T follicular helper cell (primary cell): ENCODE data around the gene HCFC1.

ENCODE experiments used
- DNase-seq: peaks from one replicate; pipeline ENCODE4 v3.0.0-alpha.2; 2020; ENCODE audit warnings: low read depth
- total RNA-seq, 2 experiments: gene quantifications; one replicate each; lab custom pipeline; 2026; lab: John Stamatoyannopoulos, UW

The HCFC1 gene
- 141 to 145 reads per million in 2 experiments for total RNA-seq

DNA sequence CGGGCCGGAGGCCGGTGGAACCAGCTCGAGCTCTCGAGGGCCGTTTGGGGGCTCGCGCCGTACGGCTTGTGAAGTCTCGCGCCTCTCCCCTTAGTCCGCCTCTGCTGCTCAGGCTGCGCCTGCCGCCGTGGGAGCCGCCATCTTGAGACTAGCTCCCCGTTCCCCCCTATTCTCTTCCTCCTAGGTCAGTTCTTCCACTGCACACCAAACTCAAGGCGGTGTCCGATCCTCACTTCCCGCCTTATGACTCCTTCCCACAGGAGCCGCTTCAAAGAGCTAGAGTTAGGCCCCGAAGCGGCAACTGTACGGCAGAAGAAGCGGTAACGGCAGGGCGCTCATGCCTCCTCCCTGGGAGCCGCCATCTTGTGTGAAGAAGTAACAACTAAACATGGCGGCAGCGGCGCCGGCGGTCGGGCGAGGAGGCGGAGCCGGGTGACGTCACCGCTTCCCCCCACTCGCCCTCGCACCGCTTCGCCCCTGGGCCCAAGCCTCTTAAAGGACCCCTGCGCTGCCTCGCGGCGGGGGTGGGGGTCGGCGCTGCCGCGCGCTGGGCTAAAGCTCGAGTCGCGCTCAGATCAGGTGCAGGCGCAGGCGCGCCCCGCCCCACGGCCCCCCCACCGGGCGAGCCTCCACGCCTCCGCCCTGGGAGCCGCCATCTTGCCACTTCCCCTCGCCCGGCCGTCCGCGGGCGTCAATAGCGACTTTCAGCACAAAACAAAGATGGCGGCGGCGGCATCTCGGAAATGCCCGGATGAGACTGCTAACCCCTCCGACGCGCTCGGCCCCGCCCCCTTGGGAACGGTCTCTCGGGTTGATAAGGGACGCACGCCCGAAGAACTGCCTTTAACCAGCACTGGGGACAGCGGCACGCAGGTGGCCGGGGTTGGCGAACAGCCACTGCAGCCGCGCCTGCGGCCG lies at the start of gene HCFC1:
HCFC1 (minus strand) TSS at position 369 of the 918 bp plus-strand sequence. CDS start 978 bp downstream, outside the sequence.
- DNase-seq, result peak; percentile 92

DNA sequence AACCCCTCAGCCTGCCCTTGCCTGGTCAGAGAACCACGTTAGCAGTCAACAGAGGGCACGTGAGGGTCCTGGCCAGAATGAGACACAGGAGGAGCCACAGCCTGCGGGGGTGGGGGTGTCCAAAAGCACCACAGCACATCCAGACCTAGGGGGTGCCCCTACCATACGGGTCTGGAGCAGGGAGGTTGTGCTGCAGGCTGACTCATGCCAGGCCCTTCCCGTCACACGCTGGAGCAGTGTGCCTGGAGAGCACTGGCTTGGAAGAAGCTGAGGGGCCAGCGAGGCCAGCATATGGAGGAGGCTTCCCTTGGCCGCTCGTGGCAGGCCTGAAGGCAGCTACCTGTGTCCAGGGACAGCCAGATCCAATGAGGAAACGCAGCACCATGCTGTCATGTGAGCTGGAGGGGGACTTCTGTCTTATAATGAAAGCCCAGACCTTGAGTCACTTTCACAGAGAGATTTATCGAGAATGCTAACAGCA lies 49.6 kb upstream of the HCFC1 start:
- DNase-seq, result no peak

GRCh38 chrX:154020536-154021115 lies 49.0 kb upstream of the HCFC1 start:
- DNase-seq, result no peak

- peak; percentile 24 for DNase-seq
These were observed 48.3 kb upstream of the HCFC1 start, which contains the start of gene IRAK1 for GRCh38 chrX:154019633-154020528. IRAK1 (minus strand) TSS chrX:154019902; CDS start chrX:154019812, 90 bp downstream.

- DNase-seq, result no peak
These were observed 47.5 kb upstream of the HCFC1 start for GRCh38 chrX:154019061-154019621.

DNA sequence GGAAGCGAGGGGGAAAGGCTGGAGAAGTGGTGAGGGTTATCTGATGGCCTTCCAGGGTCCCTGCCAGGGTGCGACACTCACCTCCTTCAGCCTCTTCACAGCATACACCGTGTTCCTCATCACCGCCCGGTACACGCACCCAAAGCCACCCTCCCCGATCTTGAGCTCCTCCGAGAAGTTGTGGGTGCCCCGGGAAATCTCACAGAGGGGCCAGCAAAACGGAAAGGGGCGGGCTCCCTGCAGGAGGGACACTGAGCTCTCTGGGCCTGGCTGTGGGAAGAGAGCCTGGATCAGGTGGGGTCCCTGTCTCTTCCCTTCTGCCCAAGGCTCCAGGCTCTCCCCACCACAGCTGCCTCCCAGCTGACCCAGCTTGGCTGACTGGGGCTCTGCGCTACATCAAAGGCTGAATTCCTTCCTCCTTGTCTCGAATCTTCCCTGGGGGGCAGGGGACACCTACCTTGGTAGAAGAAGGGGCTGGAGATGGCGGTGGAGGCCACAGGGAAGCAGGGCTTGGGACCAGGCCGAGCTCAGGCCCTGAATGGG lies 47.0 kb upstream of the HCFC1 start:
- DNase-seq, result no peak

- no peak for DNase-seq
These were observed 46.3 kb upstream of the HCFC1 start for GRCh38 chrX:154017766-154018517.

DNA sequence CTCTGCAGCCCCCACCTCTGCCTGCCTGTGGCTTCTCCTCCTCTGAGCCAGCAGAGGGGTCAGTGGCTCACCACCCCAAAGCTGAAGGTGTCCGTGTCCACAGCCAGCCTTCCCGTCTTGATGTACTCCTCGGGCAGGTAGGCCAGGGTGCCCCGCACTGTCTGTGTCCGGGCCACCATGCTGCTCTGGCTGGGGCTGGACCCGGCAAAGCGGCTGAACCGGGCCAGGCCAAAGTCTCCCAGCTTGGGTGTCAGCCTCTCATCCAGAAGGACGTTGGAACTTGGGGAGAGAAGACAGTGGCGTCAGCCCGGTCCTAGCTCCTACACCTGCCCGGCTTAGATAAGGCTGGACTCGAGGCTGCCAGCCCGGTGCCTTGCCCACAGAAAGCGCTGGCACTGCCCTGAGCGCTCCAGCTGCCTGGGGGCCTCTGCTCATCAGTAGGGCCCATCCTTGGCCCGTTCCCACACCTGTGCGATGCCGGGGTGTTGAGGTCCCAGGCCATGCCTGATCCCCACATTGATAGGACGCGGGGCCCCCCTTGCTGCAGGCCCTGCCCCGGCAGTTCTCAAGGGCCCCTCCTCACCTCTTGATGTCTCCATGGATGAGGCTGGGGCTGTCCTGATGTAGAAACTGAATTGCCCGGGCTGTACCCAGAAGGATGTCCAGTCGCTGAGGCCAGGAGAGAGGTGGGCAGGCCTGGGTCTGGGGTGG lies 44.9 kb upstream of the HCFC1 start:
- DNase-seq, result no peak

GRCh38 chrX:154015581-154016264 lies 44.1 kb upstream of the HCFC1 start:
- DNase-seq, result no peak

DNA sequence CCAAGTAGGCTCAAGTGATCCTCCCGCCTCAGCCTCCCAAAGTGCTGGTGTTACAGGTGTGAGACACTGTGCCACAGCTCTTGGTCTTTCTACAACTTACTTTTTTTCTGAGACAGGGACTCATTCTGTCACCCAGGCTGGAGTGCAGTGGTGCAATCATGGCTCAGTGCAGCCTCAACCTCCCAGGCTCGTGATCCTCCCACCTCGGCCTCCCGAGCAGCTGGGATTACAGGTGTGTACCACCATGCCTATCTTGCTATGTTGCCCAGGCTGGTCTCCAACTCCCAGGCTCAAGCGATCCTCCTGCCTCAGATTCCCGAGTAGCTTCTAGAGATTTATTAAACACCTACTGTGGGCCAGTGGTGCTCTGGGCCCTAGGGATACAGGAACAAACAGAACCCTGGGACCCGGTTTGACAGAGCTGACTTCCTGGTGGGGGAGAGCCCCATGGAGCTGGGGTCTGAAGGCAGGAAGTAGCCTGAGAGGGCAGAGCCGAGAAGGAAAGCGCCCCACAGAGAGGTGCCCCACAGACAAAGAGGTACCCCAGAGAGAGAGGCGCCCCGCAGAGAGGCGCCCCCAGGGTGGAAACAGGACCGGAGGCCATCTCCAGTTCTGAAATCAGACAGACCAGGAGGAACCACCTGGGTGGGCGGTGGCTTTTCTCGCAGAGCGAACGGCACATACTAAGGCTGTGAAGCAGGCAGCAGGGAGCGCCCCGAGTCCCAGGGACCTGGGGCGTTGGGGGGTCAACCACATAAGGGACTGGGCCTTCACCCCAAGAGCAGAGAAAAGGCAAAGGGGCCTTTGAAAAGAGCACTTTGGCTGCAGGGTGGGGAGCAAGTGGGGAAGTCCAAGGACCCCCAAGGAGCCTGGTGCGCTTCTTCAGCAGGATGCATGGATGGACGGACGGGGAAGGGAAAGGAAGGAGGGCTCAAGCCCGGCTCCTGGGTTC lies 43.1 kb upstream of the HCFC1 start:
- no peak for DNase-seq

- DNase-seq, result no peak
These were observed 42.2 kb upstream of the HCFC1 start for GRCh38 chrX:154013614-154014360.

DNA sequence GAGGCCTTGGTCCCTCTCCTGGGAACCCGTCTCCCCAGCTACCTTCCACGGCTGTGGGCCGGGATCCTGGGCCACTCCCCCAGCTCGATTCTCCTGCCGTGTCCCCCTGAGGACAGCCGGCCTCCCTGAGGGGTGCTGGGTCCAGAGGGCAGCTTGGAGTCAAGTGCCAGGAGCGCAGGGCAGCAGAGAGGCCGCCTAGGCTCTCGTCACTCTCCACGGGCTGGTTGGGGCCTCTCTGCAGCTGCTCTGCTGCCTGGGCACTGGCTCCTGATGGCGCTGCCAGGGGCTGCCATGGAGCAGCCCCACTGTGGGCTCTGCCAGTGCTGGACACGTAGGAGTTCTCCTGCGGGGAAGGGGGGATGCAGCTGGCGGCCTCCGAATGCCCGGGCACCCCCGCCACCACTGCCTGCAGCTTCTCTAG lies 41.4 kb upstream of the HCFC1 start:
- DNase-seq, result no peak

DNA sequence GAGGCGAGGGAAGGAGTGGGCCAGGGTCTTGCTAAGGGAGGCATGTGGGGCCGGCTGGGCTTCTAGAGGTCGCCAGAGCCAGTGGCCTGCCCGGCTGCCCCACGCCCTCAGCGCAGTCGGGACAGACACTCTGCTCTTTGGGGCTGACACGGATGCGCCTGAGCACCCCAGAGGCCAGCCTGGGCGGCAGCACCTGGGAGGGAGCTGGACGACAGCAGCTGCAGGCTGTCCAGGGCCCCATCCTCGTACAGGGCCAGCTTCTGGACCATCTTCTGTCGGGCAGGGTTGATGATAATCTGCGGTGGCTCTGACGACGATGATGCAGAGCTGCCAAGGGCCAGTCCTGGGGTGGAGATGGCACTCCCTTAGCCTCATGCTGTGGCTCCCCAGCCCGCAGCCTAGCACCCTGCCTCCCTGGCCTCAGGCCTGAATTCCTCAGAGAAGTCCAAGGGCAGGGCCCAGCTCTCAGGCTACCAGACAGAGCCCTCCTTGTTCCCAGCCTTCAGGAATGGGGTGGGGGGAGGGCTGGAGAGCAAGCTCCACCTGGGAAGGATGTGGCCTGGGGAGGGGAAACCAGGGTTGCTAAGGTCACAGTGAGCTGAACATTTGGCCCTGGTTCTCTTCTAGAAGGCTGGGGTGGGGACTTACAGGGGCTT lies 40.8 kb upstream of the HCFC1 start:
- DNase-seq, result no peak

DNA sequence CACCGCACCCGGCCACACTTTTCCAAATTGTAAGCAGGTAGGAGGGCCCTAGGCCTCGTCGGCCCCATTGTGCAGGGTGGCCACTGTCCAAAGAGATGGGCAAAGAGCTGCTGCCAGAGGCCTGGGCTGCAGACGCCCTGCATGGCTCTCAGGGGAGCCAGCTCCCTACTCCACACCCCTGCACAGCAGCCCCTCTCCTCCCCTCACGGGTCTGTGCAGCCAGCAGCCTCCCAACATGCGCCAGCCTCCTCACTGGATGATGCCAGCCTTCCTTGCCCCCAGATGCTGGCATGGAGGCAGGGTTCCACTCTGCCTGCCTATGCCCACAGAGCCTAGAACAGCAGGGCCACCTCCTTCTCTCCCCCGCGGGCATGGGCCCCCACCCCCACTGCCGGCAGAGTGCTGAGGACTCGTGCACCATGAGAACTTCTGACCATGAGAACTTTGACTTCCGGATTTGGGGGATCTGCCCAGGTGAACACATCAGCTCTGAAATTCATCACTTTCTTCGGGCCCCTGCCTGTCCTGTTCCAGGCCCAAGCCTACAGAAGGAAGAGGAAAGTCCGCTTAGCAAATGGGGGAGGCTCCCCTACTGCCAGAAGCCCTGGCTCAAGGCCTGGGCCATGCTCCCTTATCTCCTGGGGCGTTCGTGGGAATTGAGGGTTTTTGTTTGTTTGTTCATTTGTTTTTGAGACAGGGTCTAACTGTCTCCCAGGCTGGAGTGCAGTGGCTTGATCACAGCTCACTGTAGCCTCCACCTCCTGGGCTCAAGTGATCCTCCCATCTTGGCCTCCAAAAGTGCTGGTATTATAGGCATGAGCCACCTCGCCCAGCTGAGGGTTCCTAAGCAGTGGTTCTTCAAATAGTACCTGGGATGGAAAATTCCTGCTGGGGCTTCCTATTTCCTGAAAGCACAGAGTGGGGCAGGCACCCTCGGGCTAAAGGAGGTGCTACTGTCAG lies 40.0 kb upstream of the HCFC1 start:
- DNase-seq, result no peak

- DNase-seq, result no peak
These were observed 38.9 kb upstream of the HCFC1 start for GRCh38 chrX:154010330-154011087.
